GM12872 (cell line): ENCODE measurements around the gene CGNL1.

Source experiments
- TF ChIP-seq, protein P1 (sequence below): IDR thresholded peaks from 3 replicates; pipeline ENCODE4 v1.5.1; 2011; ENCODE audit warnings: low read depth, mild to moderate bottlenecking, low read length, moderate library complexity; ENCODE audit not compliant: insufficient read depth

The CGNL1 gene

DNA sequence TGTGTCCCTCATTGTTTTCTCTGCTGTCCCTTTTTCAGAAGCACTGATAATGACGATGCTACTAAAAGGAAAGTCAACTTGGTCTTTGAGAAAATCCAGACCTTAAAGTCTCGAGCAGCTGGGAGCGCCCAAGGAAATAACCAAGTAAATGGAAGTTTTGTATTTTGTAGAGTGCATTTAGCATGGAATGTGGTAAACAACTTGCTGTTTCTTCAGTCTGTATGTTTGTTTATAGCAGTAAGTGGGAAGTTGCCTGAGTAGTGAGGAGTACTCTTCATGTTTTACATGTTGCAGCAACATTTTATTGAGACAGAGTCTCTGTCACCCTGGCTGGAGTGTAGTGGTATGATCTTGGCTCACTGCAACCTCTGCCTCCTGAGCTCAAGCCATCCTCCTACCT lies 66.0 kb downstream of the CGNL1 start:
- TF ChIP-seq, protein P1, sequence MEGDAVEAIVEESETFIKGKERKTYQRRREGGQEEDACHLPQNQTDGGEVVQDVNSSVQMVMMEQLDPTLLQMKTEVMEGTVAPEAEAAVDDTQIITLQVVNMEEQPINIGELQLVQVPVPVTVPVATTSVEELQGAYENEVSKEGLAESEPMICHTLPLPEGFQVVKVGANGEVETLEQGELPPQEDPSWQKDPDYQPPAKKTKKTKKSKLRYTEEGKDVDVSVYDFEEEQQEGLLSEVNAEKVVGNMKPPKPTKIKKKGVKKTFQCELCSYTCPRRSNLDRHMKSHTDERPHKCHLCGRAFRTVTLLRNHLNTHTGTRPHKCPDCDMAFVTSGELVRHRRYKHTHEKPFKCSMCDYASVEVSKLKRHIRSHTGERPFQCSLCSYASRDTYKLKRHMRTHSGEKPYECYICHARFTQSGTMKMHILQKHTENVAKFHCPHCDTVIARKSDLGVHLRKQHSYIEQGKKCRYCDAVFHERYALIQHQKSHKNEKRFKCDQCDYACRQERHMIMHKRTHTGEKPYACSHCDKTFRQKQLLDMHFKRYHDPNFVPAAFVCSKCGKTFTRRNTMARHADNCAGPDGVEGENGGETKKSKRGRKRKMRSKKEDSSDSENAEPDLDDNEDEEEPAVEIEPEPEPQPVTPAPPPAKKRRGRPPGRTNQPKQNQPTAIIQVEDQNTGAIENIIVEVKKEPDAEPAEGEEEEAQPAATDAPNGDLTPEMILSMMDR = no peak

DNA sequence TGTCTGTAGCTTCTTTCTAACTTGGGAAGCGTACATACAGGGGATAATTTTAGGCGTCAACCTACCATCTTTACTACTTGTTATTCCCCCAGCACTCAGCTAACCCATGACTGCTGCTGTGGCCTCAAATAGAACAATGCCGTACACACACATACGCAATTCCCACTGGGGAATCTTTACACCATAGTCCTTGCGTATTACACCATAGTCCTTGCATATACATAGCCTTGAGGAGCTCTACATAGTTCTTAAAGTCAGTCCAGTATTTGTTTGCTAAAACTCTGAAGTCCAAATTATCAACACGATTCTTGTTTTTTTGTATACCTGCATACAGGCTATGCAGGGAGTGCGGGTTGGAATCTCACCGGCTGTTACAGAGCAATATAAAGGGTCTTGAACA lies 67.2 kb downstream of the CGNL1 start:
- TF ChIP-seq, protein P1 = no peak

DNA sequence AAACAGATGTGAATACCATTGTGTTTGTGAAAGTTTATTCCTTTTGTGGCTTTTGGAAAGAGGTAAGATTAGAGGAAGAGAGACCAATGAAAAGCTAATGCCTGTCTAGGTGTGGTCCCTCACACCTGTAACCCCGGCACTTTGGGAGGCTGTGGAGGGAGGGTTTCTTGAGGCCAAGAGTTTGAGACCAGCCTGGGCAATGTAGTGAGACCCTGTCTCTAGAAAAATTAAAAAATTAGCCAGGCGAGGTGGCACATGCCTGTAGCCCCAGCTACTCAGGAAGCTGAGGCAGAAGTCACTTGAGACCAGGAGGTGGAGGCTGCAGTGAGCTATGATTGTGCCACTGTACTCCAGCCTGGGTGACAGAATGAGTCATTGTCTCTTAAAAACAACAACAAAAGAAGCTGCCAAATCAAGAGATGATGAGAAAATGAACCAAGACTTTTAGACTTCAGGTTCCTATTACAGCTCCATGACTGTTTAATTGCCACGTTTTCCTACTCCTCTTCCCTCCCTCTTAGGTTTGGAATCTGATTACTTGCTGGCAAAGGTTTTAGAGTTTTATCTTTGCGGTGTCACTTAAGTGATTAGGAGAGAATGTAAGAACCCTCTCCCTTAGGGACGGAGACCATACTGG lies 68.7 kb downstream of the CGNL1 start:
- TF ChIP-seq, protein P1 = no peak

DNA sequence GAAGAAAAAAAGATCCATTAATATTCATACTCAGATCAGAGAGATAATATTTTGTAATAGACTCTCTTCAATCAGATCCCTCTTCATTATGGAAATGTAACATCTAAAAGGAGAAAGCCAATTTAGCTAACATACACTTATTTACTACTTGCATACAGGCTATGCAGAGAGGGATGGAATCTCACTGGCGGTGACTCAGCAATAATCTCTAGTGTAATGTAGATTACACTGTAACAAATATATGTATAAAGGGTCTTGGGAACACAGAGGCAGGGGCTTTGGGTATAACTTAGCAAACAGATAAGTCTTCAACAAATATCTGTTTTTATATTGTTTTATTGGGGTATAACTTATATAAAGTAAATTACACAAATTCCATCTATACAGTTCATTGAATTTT lies 69.6 kb downstream of the CGNL1 start:
- TF ChIP-seq, protein P1 = no peak

DNA sequence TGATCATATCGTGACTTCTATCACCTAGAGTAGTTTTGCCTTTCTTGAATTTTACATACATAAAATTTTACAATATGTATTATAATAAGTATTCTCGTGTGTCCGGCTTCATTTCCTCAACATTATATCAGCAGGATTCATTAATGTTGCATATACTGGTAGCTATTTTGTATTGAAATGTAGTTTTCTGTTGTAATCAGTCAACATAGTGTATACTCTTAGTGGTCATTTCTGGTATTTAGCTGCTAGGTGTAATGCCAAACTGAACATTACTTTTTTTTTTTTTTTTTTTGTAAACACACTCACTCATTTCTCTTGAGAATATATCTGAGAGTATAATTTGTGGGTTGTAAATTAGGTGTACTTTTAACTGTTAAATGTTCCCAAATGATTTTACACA lies 70.1 kb downstream of the CGNL1 start:
- TF ChIP-seq, protein P1 = no peak

DNA sequence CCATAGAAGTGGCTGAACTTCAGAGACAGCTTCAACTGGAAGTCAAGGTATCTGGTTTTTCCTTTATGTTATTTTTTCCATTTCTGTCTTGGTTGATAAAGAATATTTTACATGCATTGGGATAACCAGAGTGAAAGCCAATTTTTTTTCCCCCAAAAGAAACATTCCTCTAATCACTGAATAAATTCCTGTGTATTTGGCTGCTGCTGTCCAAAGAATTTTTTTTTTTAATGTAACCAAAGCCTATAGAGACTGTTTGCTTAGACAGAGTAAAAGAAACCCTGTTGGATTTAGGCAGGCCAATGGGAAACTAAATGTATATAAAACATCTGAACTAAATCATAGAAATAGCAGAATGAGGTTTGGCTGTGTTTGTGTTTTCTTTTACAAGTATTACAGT lies 75.2 kb downstream of the CGNL1 start:
- TF ChIP-seq, protein P1 = no peak

DNA sequence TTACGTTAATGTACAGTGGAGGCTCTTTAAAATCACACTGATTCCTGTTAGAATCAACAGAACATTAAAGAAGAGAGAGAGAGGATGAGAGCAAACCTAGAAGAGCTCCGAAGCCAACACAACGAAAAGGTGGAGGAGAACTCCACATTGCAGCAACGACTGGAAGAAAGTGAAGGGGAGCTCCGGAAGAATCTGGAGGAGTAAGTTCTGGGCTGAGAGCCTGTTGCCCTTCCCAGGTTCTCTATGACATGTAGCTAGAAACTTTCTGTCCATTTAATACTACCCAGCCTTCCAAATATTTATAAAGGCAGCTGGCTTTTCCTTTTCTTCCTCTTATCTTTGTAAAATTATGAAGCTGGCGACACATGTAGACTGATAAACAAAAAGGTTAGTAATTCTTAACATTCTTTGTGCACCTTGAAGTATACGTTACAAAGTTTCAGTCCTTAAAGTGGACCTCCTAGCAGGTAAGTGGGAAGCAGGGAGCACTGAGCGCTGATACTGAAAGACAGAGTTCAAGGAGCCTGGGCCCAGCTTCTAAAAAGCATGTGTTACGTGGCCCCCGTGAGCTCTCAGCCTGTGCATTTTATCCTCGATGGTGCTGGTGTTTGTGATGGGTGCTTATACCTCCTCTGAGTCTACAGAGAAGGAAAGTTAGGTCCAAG lies 75.9 kb downstream of the CGNL1 start:
- TF ChIP-seq, protein P1 = no peak
